Fibroblast of skin of back (primary cell): ENCODE data around the gene RASL10B. TPM values are rescaled to one million over a fixed set of nuclear protein-coding genes. Genes with fewer than 3 reads are reported as not detected.
"Not testable (repeated sequence)": the region's sequence is repeated elsewhere in the genome, so short reads cannot be mapped to it uniquely, and the experiment has no call there.

Experiments used
- DNase-seq: peaks from one replicate; pipeline ENCODE4 v3.0.0-alpha.2; 2013
- polyA plus RNA-seq, 2 experiments: library from polyadenylated mRNA; unstranded; fragments of 120-200 nt; gene quantifications; one replicate each; pipeline ENCODE4 v1.2.1, GENCODE V29; 2013; ENCODE audit not compliant: insufficient read length in 2 of 2

The RASL10B gene
- 1.2 TPM for polyA plus RNA-seq (2013, experiment 1 of 2; ENCODE audit: insufficient read length)
- polyA plus RNA-seq (2013, experiment 2 of 2; ENCODE audit: insufficient read length): 1.2 TPM

- DNase-seq: peak; percentile 32
Measured at GRCh38 chr17:35731239-35731916, at the start of gene RASL10B. RASL10B (plus strand) TSS chr17:35731639; CDS start chr17:35735185, 3,546 bp downstream.

- DNase-seq: no peak
Measured at GRCh38 chr17:35683591-35683990, 47.8 kb upstream of the RASL10B start.

- DNase-seq: peak; percentile 39
Measured at GRCh38 chr17:35684055-35684802, 47.2 kb upstream of the RASL10B start.

GRCh38 chr17:35692512-35693210 lies 38.8 kb upstream of the RASL10B start:
- no peak for DNase-seq

GRCh38 chr17:35693662-35694061 lies 37.8 kb upstream of the RASL10B start:
- no peak for DNase-seq

GRCh38 chr17:35694906-35695305 lies 36.5 kb upstream of the RASL10B start:
- no peak for DNase-seq

- DNase-seq: no peak
Measured at GRCh38 chr17:35695613-35696012, 35.8 kb upstream of the RASL10B start.

GRCh38 chr17:35698800-35699199 lies 32.6 kb upstream of the RASL10B start:
- DNase-seq: no peak

GRCh38 chr17:35700150-35700549 lies 31.3 kb upstream of the RASL10B start:
- no peak for DNase-seq

GRCh38 chr17:35701491-35701890 lies 29.9 kb upstream of the RASL10B start:
- no peak for DNase-seq

- DNase-seq: not testable (repeated sequence)
Measured at GRCh38 chr17:35703308-35703707, 28.1 kb upstream of the RASL10B start.

- DNase-seq: no peak
Measured at GRCh38 chr17:35705230-35705629, 26.2 kb upstream of the RASL10B start.

GRCh38 chr17:35705705-35706104 lies 25.7 kb upstream of the RASL10B start:
- DNase-seq: no peak

- DNase-seq: no peak
Measured at GRCh38 chr17:35708149-35708548, 23.3 kb upstream of the RASL10B start.

- DNase-seq: no peak
Measured at GRCh38 chr17:35708951-35709350, 22.5 kb upstream of the RASL10B start.

- peak; percentile 13 for DNase-seq
Measured at GRCh38 chr17:35709874-35710273, 21.6 kb upstream of the RASL10B start.

- DNase-seq: no peak
Measured at GRCh38 chr17:35710950-35711349, 20.5 kb upstream of the RASL10B start.

GRCh38 chr17:35713069-35713728 lies 18.2 kb upstream of the RASL10B start:
- peak; percentile 84 for DNase-seq

GRCh38 chr17:35714988-35715387 lies 16.5 kb upstream of the RASL10B start:
- DNase-seq: no peak

GRCh38 chr17:35715416-35715815 lies 16.0 kb upstream of the RASL10B start:
- no peak for DNase-seq

GRCh38 chr17:35716173-35716572 lies 15.3 kb upstream of the RASL10B start:
- DNase-seq: no peak

GRCh38 chr17:35716897-35717465 lies 14.5 kb upstream of the RASL10B start:
- DNase-seq: no peak
